Peyer's patch (tissue), 4 donors: ENCODE measurements around the gene MAT1A. TPM values are rescaled to one million over a fixed set of nuclear protein-coding genes. Genes with fewer than 3 reads are reported as not detected.
"Not testable (repeated sequence)": the region's sequence is repeated elsewhere in the genome, so short reads cannot be mapped to it uniquely, and the experiment has no call there.

Experiments used
- DNase-seq, 3 donors: peaks; one replicate each; pipeline ENCODE4 v3.0.0-alpha.2; 2017 to 2019
- H3K27ac ChIP-seq, 4 donors: fragments of 200-600 bp; sonication (generic); one replicate each; pipeline ENCODE4 v1.5.1; 2016 to 2019
- H3K27me3 ChIP-seq, 2 donors: fragments of 200-600 bp; sonication (generic); one replicate each; pipeline ENCODE4 v1.5.1; 2019
- H3K36me3 ChIP-seq, 3 donors: fragments of 200-600 bp; sonication (generic); one replicate each; pipeline ENCODE4 v1.5.1; 2016 to 2019
- H3K4me1 ChIP-seq, 4 donors: fragments of 200-600 bp; sonication (generic); one replicate each; pipeline ENCODE4 v1.5.1; 2016 to 2019
- H3K4me3 ChIP-seq, 4 donors: fragments of 200-600 bp; sonication (generic); 1 replicate in 3 of 4; 2 replicates in 1 of 4; pipeline ENCODE4 v1.5.1; 2016 to 2019; ENCODE audit warnings: mild to moderate bottlenecking in 1 of 4
- H3K9me3 ChIP-seq, 4 donors: fragments of 200-600 bp; sonication (generic); one replicate each; pipeline ENCODE4 v1.5.1; 2016 to 2019; ENCODE audit warnings: mild to moderate bottlenecking in 1 of 4
- POLR2A ChIP-seq, 2 donors: fragments of 450-650 bp; IDR thresholded peaks; one replicate each; pipeline ENCODE4 v1.5.1; 2017; ENCODE audit warnings: antibody characterized with exemption in 2 of 2, mild to moderate bottlenecking in 2 of 2, moderate library complexity in 2 of 2
- total RNA-seq, 4 donors: library from RNA; depleted of rRNA; stranded (reverse); fragments of >200 nt; gene quantifications; one replicate each; pipeline ENCODE4 v1.1.0, GENCODE V29; 2016
- TF ChIP-seq, protein P1 (sequence below), 6 experiments: fragments of 450-650 bp in 4 of 6; fragments of 200-600 bp in 2 of 6; sonication (generic) in 1 of 6; IDR thresholded peaks; one replicate each; pipeline ENCODE4 v1.5.1; 2017 to 2019; ENCODE audit warnings: antibody characterized with exemption in 6 of 6, mild to moderate bottlenecking in 3 of 6, moderate library complexity in 1 of 6

The MAT1A gene
- total RNA-seq, 4 donors from 2014 or later = not detected

GRCh38 chr10:80260295-80261243 is 28.9 kb downstream of the MAT1A start:
- Histone ChIP-seq H3K9me3 (no peaks in the 10 kb centered on the region), H3K4me3 (no peak overlapping the region), H3K4me1 (no peaks in the 10 kb centered on the region), H3K27ac (no peak overlapping the region), H3K27me3 (no peaks in the 10 kb centered on the region), H3K36me3 (no peaks in the 10 kb centered on the region)
- DNase-seq = no peak
- TF ChIP-seq POLR2A (IDR thresholded peaks at IDR 0.05) = no peak
- TF ChIP-seq, protein P1, sequence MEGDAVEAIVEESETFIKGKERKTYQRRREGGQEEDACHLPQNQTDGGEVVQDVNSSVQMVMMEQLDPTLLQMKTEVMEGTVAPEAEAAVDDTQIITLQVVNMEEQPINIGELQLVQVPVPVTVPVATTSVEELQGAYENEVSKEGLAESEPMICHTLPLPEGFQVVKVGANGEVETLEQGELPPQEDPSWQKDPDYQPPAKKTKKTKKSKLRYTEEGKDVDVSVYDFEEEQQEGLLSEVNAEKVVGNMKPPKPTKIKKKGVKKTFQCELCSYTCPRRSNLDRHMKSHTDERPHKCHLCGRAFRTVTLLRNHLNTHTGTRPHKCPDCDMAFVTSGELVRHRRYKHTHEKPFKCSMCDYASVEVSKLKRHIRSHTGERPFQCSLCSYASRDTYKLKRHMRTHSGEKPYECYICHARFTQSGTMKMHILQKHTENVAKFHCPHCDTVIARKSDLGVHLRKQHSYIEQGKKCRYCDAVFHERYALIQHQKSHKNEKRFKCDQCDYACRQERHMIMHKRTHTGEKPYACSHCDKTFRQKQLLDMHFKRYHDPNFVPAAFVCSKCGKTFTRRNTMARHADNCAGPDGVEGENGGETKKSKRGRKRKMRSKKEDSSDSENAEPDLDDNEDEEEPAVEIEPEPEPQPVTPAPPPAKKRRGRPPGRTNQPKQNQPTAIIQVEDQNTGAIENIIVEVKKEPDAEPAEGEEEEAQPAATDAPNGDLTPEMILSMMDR (IDR thresholded peaks at IDR 0.05) = peak; percentile 30 to 76 (median 60)

- H3K4me3 ChIP-seq = no peak overlapping the region
- H3K27ac ChIP-seq = no peak overlapping the region
- H3K27me3 ChIP-seq = no peaks in the 10 kb centered on the region
- no peak for TF ChIP-seq POLR2A (IDR thresholded peaks at IDR 0.05)
- TF ChIP-seq, protein P1 (IDR thresholded peaks at IDR 0.05) = no peak
- no peaks in the 10 kb centered on the region for H3K4me1 ChIP-seq
- H3K9me3 ChIP-seq = no peaks in the 10 kb centered on the region
- no peak for DNase-seq
- H3K36me3 ChIP-seq = no peaks in the 10 kb centered on the region
Measured at GRCh38 chr10:80259405-80259871, 30.0 kb downstream of the MAT1A start.

- TF ChIP-seq, protein P1 (IDR thresholded peaks at IDR 0.05) = peak in 1 of 6 experiments; percentile 20
- not testable (repeated sequence) for H3K4me3 ChIP-seq, H3K9me3 ChIP-seq, H3K4me1 ChIP-seq, DNase-seq, H3K27ac ChIP-seq, H3K36me3 ChIP-seq, H3K27me3 ChIP-seq
Measured at GRCh38 chr10:80256798-80257197, 32.7 kb downstream of the MAT1A start.

DNA sequence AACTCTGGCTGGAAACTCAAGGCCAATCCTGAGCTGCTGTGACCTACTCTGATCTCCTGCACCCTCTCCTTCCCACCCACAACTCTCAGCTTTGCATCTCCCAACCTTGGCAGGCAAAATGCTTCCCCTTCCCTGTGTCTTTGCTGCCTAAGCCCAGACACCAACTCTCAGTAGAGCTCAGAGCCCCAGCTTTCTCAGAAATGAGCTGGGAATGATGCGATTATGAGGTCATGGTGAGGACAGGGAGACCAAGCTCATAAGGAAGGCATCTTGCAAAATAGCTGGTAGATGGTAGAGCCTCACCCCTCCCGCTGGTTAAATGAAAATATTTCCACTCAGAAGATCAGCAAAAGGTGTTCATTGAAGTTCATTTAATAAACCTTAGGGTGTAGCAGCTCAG is 34.7 kb downstream of the MAT1A start:
- not testable (repeated sequence) for H3K4me1 ChIP-seq, H3K4me3 ChIP-seq, H3K27ac ChIP-seq, H3K9me3 ChIP-seq, H3K27me3 ChIP-seq, H3K36me3 ChIP-seq, DNase-seq

DNA sequence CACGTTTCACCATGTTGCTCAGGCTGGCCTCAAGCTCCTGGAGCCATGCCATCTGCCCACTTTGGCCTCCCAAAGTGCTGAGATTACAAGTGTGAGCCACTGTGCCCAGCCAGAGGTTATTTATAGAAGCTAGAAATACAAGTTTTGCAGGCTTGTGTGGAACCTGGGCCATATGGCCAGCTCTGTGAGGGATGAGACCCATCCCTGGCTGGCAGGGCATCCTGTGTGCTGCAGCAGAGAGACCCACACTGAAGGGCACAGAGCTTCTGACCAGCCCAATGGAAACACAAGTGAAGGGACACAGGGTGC is 35.5 kb downstream of the MAT1A start:
- not testable (repeated sequence) for H3K27ac ChIP-seq, DNase-seq, H3K4me3 ChIP-seq, H3K27me3 ChIP-seq, H3K36me3 ChIP-seq, H3K9me3 ChIP-seq, H3K4me1 ChIP-seq

GRCh38 chr10:80253266-80253962 is 36.0 kb downstream of the MAT1A start:
- no peaks in the 10 kb centered on the region for H3K36me3 ChIP-seq
- no peak overlapping the region for H3K4me3 ChIP-seq
- no peak for DNase-seq
- TF ChIP-seq, protein P1 (IDR thresholded peaks at IDR 0.05) = no peak
- no peaks in the 10 kb centered on the region for H3K27me3 ChIP-seq
- no peak overlapping the region for H3K27ac ChIP-seq
- H3K4me1 ChIP-seq = no peaks in the 10 kb centered on the region
- no peaks in the 10 kb centered on the region for H3K9me3 ChIP-seq
